Activated T-cell treated with anti-CD3 and anti-CD28 coated beads, Interleukin-2, amount 50 U/mL, for 72 hours (primary cell): ENCODE measurements around the gene GRK6. TPM values are rescaled to one million over a fixed set of nuclear protein-coding genes. Genes with fewer than 3 reads are reported as not detected.
"Not testable (repeated sequence)": the region's sequence is repeated elsewhere in the genome, so short reads cannot be mapped to it uniquely, and the experiment has no call there.

Experiments used
- ATAC-seq, 2 donors: fragments of 150-1000 bp; cut with Tn5 transposase; replicated peaks in 1 of 2; 2 replicates each; pipeline ENCODE4 v1.10.0; 2021; ENCODE audit warnings: moderate library complexity in 2 of 2, mild to moderate bottlenecking in 1 of 2
- DNase-seq, 2 donors: peaks; one replicate each; pipeline ENCODE4 v3.0.0; 2021 to 2022; ENCODE audit warnings: mixed read lengths in 1 of 2
- H3K27ac Mint-ChIP-seq: one replicate; pipeline ENCODE4 v1.8.0; 2022; ENCODE audit warnings: mild to moderate bottlenecking, moderate library complexity, mixed read lengths
- H3K27me3 Mint-ChIP-seq: one replicate; pipeline ENCODE4 v1.8.0; 2022; ENCODE audit warnings: low read depth, mixed read lengths
- H3K36me3 Mint-ChIP-seq, 2 donors: one replicate each; pipeline ENCODE4 v1.8.0; 2022; ENCODE audit warnings: mixed read lengths in 2 of 2, mild to moderate bottlenecking in 1 of 2; ENCODE audit not compliant: insufficient read depth in 2 of 2
- H3K4me1 Mint-ChIP-seq: one replicate; pipeline ENCODE4 v1.8.0; 2022; ENCODE audit warnings: low read depth, mixed read lengths
- H3K4me3 Mint-ChIP-seq, 2 donors: one replicate each; pipeline ENCODE4 v1.8.0; 2022; ENCODE audit warnings: mild to moderate bottlenecking in 2 of 2, mixed read lengths in 2 of 2, moderate library complexity in 2 of 2
- H3K9me3 Mint-ChIP-seq, 2 donors: one replicate each; pipeline ENCODE4 v1.8.0; 2022; ENCODE audit warnings: mixed read lengths in 2 of 2
- total RNA-seq, 2 donors: library from RNA; stranded (reverse); gene quantifications; one replicate each; pipeline ENCODE4 v1.2.3, GENCODE V29; 2022

Gene GRK6
- total RNA-seq, 2 donors from 2014 or later, result 133 to 135 TPM

GRCh38 chr5:177478711-177479646 is 52.5 kb downstream of the GRK6 start:
- Mint-ChIP-seq H3K4me1 (peaks cover 66% of the 10 kb centered on the region), H3K27me3 (peaks cover 5% of the 10 kb centered on the region), H3K4me3 (peak overlapping the region; percentile 60 to 74)

GRCh38 chr5:177479774-177480173 is 53.3 kb downstream of the GRK6 start:
- no peak for DNase-seq
- no peak overlapping the region for H3K4me3 Mint-ChIP-seq
- no peak for ATAC-seq
- peaks cover 2 to 5% of the 10 kb centered on the region in 2 donors for H3K36me3 Mint-ChIP-seq
- H3K27ac Mint-ChIP-seq, result peak overlapping the region; percentile 100
- no peaks in the 10 kb centered on the region for H3K27me3 Mint-ChIP-seq
- H3K4me1 Mint-ChIP-seq, result peaks cover 58% of the 10 kb centered on the region
- H3K9me3 Mint-ChIP-seq, result no peaks in the 10 kb centered on the region

More at GRCh38 chr5:177478711-177479646, 52.5 kb downstream of the GRK6 start:
- H3K9me3 Mint-ChIP-seq, result no peaks in the 10 kb centered on the region
- H3K27ac Mint-ChIP-seq, result peak overlapping the region; percentile 100
- DNase-seq (peak; percentile 60 to 75), ATAC-seq (peak; percentile 87 to 88)
- peaks cover 4 to 8% of the 10 kb centered on the region in 2 donors for H3K36me3 Mint-ChIP-seq

- Mint-ChIP-seq H3K27me3 (no peaks in the 10 kb centered on the region), H3K9me3 (no peaks in the 10 kb centered on the region), H3K4me3 (no peak overlapping the region), H3K27ac (peak overlapping the region; percentile 36), H3K4me1 (peaks cover 36% of the 10 kb centered on the region), H3K36me3 (peaks cover 2 to 5% of the 10 kb centered on the region in 2 donors)
- ATAC-seq (no peak), DNase-seq (no peak)
Observed at GRCh38 chr5:177482359-177482795, 55.9 kb downstream of the GRK6 start.

GRCh38 chr5:177483042-177483441 is 56.6 kb downstream of the GRK6 start:
- Mint-ChIP-seq H3K27ac (peak overlapping the region; percentile 36), H3K4me1 (peaks cover 31% of the 10 kb centered on the region), H3K4me3 (no peak overlapping the region), H3K9me3 (no peaks in the 10 kb centered on the region), H3K36me3 (peaks cover 2 to 5% of the 10 kb centered on the region in 2 donors), H3K27me3 (no peaks in the 10 kb centered on the region)
- ATAC-seq, result no peak
- DNase-seq, result no peak

- H3K4me3 Mint-ChIP-seq, result no peak overlapping the region
- no peak for ATAC-seq
- no peak overlapping the region for H3K27ac Mint-ChIP-seq
Observed at GRCh38 chr5:177483994-177484901, 57.8 kb downstream of the GRK6 start.

GRCh38 chr5:177484902-177485549 is 58.5 kb downstream of the GRK6 start:
- Mint-ChIP-seq H3K4me3 (no peak overlapping the region), H3K9me3 (no peaks in the 10 kb centered on the region), H3K27me3 (no peaks in the 10 kb centered on the region), H3K27ac (no peak overlapping the region), H3K4me1 (peaks cover 11% of the 10 kb centered on the region), H3K36me3 (peaks cover 0 to 3% of the 10 kb centered on the region in 2 donors)
- ATAC-seq (no peak), DNase-seq (no peak)

More at GRCh38 chr5:177483994-177484901, 57.8 kb downstream of the GRK6 start:
- DNase-seq, result no peak
- Mint-ChIP-seq H3K9me3 (no peaks in the 10 kb centered on the region), H3K36me3 (peaks cover 0 to 1% of the 10 kb centered on the region in 2 donors), H3K4me1 (peaks cover 19% of the 10 kb centered on the region), H3K27me3 (no peaks in the 10 kb centered on the region)

GRCh38 chr5:177485753-177486152 is 59.3 kb downstream of the GRK6 start:
- H3K4me1 Mint-ChIP-seq, H3K36me3 Mint-ChIP-seq, H3K9me3 Mint-ChIP-seq, H3K27ac Mint-ChIP-seq, DNase-seq, H3K27me3 Mint-ChIP-seq, ATAC-seq, H3K4me3 Mint-ChIP-seq: not testable (repeated sequence)

- H3K36me3 Mint-ChIP-seq, result peaks cover 1 to 5% of the 10 kb centered on the region in 2 donors
- no peaks in the 10 kb centered on the region for H3K9me3 Mint-ChIP-seq
- peaks cover 5% of the 10 kb centered on the region for H3K4me1 Mint-ChIP-seq
- H3K27ac Mint-ChIP-seq, result no peak overlapping the region
- H3K4me3 Mint-ChIP-seq, result no peak overlapping the region
- no peak for ATAC-seq
- DNase-seq, result no peak
- H3K27me3 Mint-ChIP-seq, result no peaks in the 10 kb centered on the region
Observed at GRCh38 chr5:177486256-177486655, 59.8 kb downstream of the GRK6 start.

- DNase-seq (no peak), ATAC-seq (no peak)
- peaks cover 2 to 6% of the 10 kb centered on the region in 2 donors for H3K36me3 Mint-ChIP-seq
- peaks cover 5% of the 10 kb centered on the region for H3K4me1 Mint-ChIP-seq
- no peak overlapping the region for H3K27ac Mint-ChIP-seq
- H3K27me3 Mint-ChIP-seq, result no peaks in the 10 kb centered on the region
- no peak overlapping the region for H3K4me3 Mint-ChIP-seq
- no peaks in the 10 kb centered on the region for H3K9me3 Mint-ChIP-seq
Observed at GRCh38 chr5:177487144-177487543, 60.7 kb downstream of the GRK6 start.

- no peaks in the 10 kb centered on the region for H3K27me3 Mint-ChIP-seq
- no peak overlapping the region for H3K27ac Mint-ChIP-seq
- no peak for ATAC-seq
- peaks cover 2% of the 10 kb centered on the region for H3K4me1 Mint-ChIP-seq
- H3K4me3 Mint-ChIP-seq, result no peak overlapping the region
- no peak for DNase-seq
- peaks cover 2 to 6% of the 10 kb centered on the region in 2 donors for H3K36me3 Mint-ChIP-seq
- no peaks in the 10 kb centered on the region for H3K9me3 Mint-ChIP-seq
Observed at GRCh38 chr5:177487975-177488374, 61.5 kb downstream of the GRK6 start.

- Mint-ChIP-seq H3K9me3 (no peaks in the 10 kb centered on the region), H3K27me3 (no peaks in the 10 kb centered on the region), H3K36me3 (peaks cover 2 to 5% of the 10 kb centered on the region in 2 donors), H3K4me1 (peaks cover 5% of the 10 kb centered on the region), H3K27ac (no peak overlapping the region), H3K4me3 (no peak overlapping the region)
- DNase-seq (no peak), ATAC-seq (no peak)
Observed at GRCh38 chr5:177489119-177489716, 62.7 kb downstream of the GRK6 start.

GRCh38 chr5:177490311-177490991 is 64.0 kb downstream of the GRK6 start:
- Mint-ChIP-seq H3K36me3 (peaks cover 2 to 5% of the 10 kb centered on the region in 2 donors), H3K27ac (no peak overlapping the region), H3K4me1 (peaks cover 16% of the 10 kb centered on the region), H3K4me3 (no peak overlapping the region), H3K9me3 (no peaks in the 10 kb centered on the region), H3K27me3 (no peaks in the 10 kb centered on the region)
- ATAC-seq (no peak), DNase-seq (no peak)
